Measurements from ENCODE around the gene LONRF2. TPM values are rescaled to one million over a fixed set of nuclear protein-coding genes. Genes with fewer than 3 reads are reported as not detected.

LONRF2 gene
- total RNA-seq, 2 donors from 2014 or later: 0.16 to 1.1 TPM

- H3K4me3 Mint-ChIP-seq: no peak overlapping the region
- no peaks in the 10 kb centered on the region for H3K4me1 Mint-ChIP-seq
- no peaks in the 10 kb centered on the region for H3K27me3 Mint-ChIP-seq
- H3K9me3 Mint-ChIP-seq: no peaks in the 10 kb centered on the region
- peak; percentile 63 for ATAC-seq (replicated peaks)
- H3K36me3 Mint-ChIP-seq (ENCODE audit: low read depth): no peaks in the 10 kb centered on the region
- H3K27ac Mint-ChIP-seq: no peak overlapping the region
Observed at GRCh38 chr2:100289020-100289419, 33.3 kb downstream of the LONRF2 start.

- Mint-ChIP-seq H3K27ac (no peak overlapping the region), H3K9me3 (no peaks in the 10 kb centered on the region), H3K4me3 (no peak overlapping the region), H3K36me3 (ENCODE audit: low read depth) (no peaks in the 10 kb centered on the region), H3K27me3 (peaks cover 13% of the 10 kb centered on the region), H3K4me1 (no peaks in the 10 kb centered on the region)
- no peak for ATAC-seq (replicated peaks)
Observed at GRCh38 chr2:100286318-100286717, 36.0 kb downstream of the LONRF2 start.

GRCh38 chr2:100285691-100286090 is 36.6 kb downstream of the LONRF2 start:
- Mint-ChIP-seq H3K9me3 (no peaks in the 10 kb centered on the region), H3K36me3 (ENCODE audit: low read depth) (no peaks in the 10 kb centered on the region), H3K27me3 (peaks cover 18% of the 10 kb centered on the region), H3K4me1 (no peaks in the 10 kb centered on the region), H3K4me3 (no peak overlapping the region), H3K27ac (no peak overlapping the region)
- ATAC-seq (replicated peaks): no peak

GRCh38 chr2:100285011-100285410 is 37.3 kb downstream of the LONRF2 start:
- ATAC-seq (replicated peaks): no peak
- no peak overlapping the region for H3K4me3 Mint-ChIP-seq
- no peaks in the 10 kb centered on the region for H3K4me1 Mint-ChIP-seq
- no peaks in the 10 kb centered on the region for H3K9me3 Mint-ChIP-seq
- peaks cover 22% of the 10 kb centered on the region for H3K27me3 Mint-ChIP-seq
- H3K27ac Mint-ChIP-seq: no peak overlapping the region
- no peaks in the 10 kb centered on the region for H3K36me3 Mint-ChIP-seq (ENCODE audit: low read depth)

- H3K27ac Mint-ChIP-seq: no peak overlapping the region
- no peak for ATAC-seq (replicated peaks)
- H3K27me3 Mint-ChIP-seq: peaks cover 33% of the 10 kb centered on the region
- H3K36me3 Mint-ChIP-seq (ENCODE audit: low read depth): no peaks in the 10 kb centered on the region
- peaks cover 4% of the 10 kb centered on the region for H3K4me1 Mint-ChIP-seq
- no peaks in the 10 kb centered on the region for H3K9me3 Mint-ChIP-seq
- H3K4me3 Mint-ChIP-seq: no peak overlapping the region
Observed at GRCh38 chr2:100283724-100284501, 38.4 kb downstream of the LONRF2 start.

- H3K4me3 Mint-ChIP-seq: peak overlapping the region; percentile 15
- no peaks in the 10 kb centered on the region for H3K9me3 Mint-ChIP-seq
- H3K36me3 Mint-ChIP-seq (ENCODE audit: low read depth): no peaks in the 10 kb centered on the region
- no peak overlapping the region for H3K27ac Mint-ChIP-seq
- H3K4me1 Mint-ChIP-seq: peaks cover 6% of the 10 kb centered on the region
- ATAC-seq (replicated peaks): no peak
- H3K27me3 Mint-ChIP-seq: peaks cover 35% of the 10 kb centered on the region
Observed at GRCh38 chr2:100281521-100282438, 40.5 kb downstream of the LONRF2 start.

GRCh38 chr2:100279586-100280534 is 42.4 kb downstream of the LONRF2 start:
- Mint-ChIP-seq H3K4me1 (peaks cover 6% of the 10 kb centered on the region), H3K4me3 (no peak overlapping the region), H3K9me3 (no peaks in the 10 kb centered on the region), H3K36me3 (ENCODE audit: low read depth) (no peaks in the 10 kb centered on the region), H3K27ac (no peak overlapping the region), H3K27me3 (peaks cover 35% of the 10 kb centered on the region)
- ATAC-seq (replicated peaks): no peak

GRCh38 chr2:100278986-100279385 is 43.3 kb downstream of the LONRF2 start:
- H3K27me3 Mint-ChIP-seq: peaks cover 35% of the 10 kb centered on the region
- H3K27ac Mint-ChIP-seq: no peak overlapping the region
- H3K4me3 Mint-ChIP-seq: no peak overlapping the region
- no peaks in the 10 kb centered on the region for H3K9me3 Mint-ChIP-seq
- H3K4me1 Mint-ChIP-seq: peaks cover 6% of the 10 kb centered on the region
- ATAC-seq (replicated peaks): no peak
- H3K36me3 Mint-ChIP-seq (ENCODE audit: low read depth): no peaks in the 10 kb centered on the region

- Mint-ChIP-seq H3K9me3 (no peaks in the 10 kb centered on the region), H3K27ac (no peak overlapping the region), H3K36me3 (ENCODE audit: low read depth) (no peaks in the 10 kb centered on the region), H3K4me3 (no peak overlapping the region), H3K4me1 (peaks cover 6% of the 10 kb centered on the region), H3K27me3 (peaks cover 31% of the 10 kb centered on the region)
- no peak for ATAC-seq (replicated peaks)
Observed at GRCh38 chr2:100278501-100278900, 43.8 kb downstream of the LONRF2 start.

GRCh38 chr2:100277540-100278207 is 44.6 kb downstream of the LONRF2 start:
- Mint-ChIP-seq H3K27ac (no peak overlapping the region), H3K9me3 (no peaks in the 10 kb centered on the region), H3K4me1 (peaks cover 6% of the 10 kb centered on the region), H3K36me3 (ENCODE audit: low read depth) (no peaks in the 10 kb centered on the region), H3K4me3 (no peak overlapping the region), H3K27me3 (peaks cover 31% of the 10 kb centered on the region)
- no peak for ATAC-seq (replicated peaks)

GRCh38 chr2:100276716-100277115 is 45.6 kb downstream of the LONRF2 start:
- Mint-ChIP-seq H3K4me1 (peaks cover 6% of the 10 kb centered on the region), H3K27me3 (peaks cover 25% of the 10 kb centered on the region), H3K4me3 (no peak overlapping the region), H3K27ac (no peak overlapping the region), H3K36me3 (ENCODE audit: low read depth) (no peaks in the 10 kb centered on the region), H3K9me3 (no peaks in the 10 kb centered on the region)
- ATAC-seq (replicated peaks): no peak

- peaks cover 15% of the 10 kb centered on the region for H3K27me3 Mint-ChIP-seq
- no peaks in the 10 kb centered on the region for H3K36me3 Mint-ChIP-seq (ENCODE audit: low read depth)
- no peak for ATAC-seq (replicated peaks)
- no peak overlapping the region for H3K27ac Mint-ChIP-seq
- H3K4me3 Mint-ChIP-seq: no peak overlapping the region
- H3K9me3 Mint-ChIP-seq: no peaks in the 10 kb centered on the region
- H3K4me1 Mint-ChIP-seq: peaks cover 6% of the 10 kb centered on the region
Observed at GRCh38 chr2:100275200-100275589, 47.1 kb downstream of the LONRF2 start.

- H3K9me3 Mint-ChIP-seq: no peaks in the 10 kb centered on the region
- no peak overlapping the region for H3K27ac Mint-ChIP-seq
- no peak for ATAC-seq (replicated peaks)
- peaks cover 6% of the 10 kb centered on the region for H3K4me1 Mint-ChIP-seq
- H3K4me3 Mint-ChIP-seq: no peak overlapping the region
- H3K27me3 Mint-ChIP-seq: peaks cover 10% of the 10 kb centered on the region
- H3K36me3 Mint-ChIP-seq (ENCODE audit: low read depth): no peaks in the 10 kb centered on the region
Observed at GRCh38 chr2:100274566-100275199, 47.6 kb downstream of the LONRF2 start.
